ENCODE results near the gene CFAP57. TPM values are rescaled to one million over a fixed set of nuclear protein-coding genes. Genes with fewer than 3 reads are reported as not detected.

The CFAP57 gene
- total RNA-seq, 1 donor from 2014 or later = 0.24 TPM

GRCh38 chr1:43184995-43185394 lies 12.9 kb downstream of the CFAP57 start:
- Mint-ChIP-seq H3K9me3 (ENCODE audit: unreplicated experiment) (peaks cover 7% of the 10 kb centered on the region), H3K4me1 (ENCODE audit: unreplicated experiment) (no peaks in the 10 kb centered on the region), H3K27ac (ENCODE audit: unreplicated experiment) (no peak overlapping the region), H3K27me3 (ENCODE audit: unreplicated experiment) (no peaks in the 10 kb centered on the region), H3K4me3 (ENCODE audit: unreplicated experiment) (no peak overlapping the region), H3K36me3 (ENCODE audit: unreplicated experiment) (peaks cover 1% of the 10 kb centered on the region)
- TF ChIP-seq CTCF (IDR thresholded peaks at IDR 0.05) = no peak
- no peak for DNase-seq (ENCODE audit: extremely low spot score, unreplicated experiment)

- Mint-ChIP-seq H3K9me3 (ENCODE audit: unreplicated experiment) (peaks cover 14% of the 10 kb centered on the region), H3K4me1 (ENCODE audit: unreplicated experiment) (no peaks in the 10 kb centered on the region), H3K36me3 (ENCODE audit: unreplicated experiment) (peaks cover 4% of the 10 kb centered on the region), H3K27me3 (ENCODE audit: unreplicated experiment) (no peaks in the 10 kb centered on the region), H3K27ac (ENCODE audit: unreplicated experiment) (no peak overlapping the region), H3K4me3 (ENCODE audit: unreplicated experiment) (no peak overlapping the region)
- no peak for TF ChIP-seq CTCF (IDR thresholded peaks at IDR 0.05)
- DNase-seq (ENCODE audit: extremely low spot score, unreplicated experiment) = no peak
Observed at GRCh38 chr1:43188106-43188505, 16.0 kb downstream of the CFAP57 start.

- TF ChIP-seq CTCF (IDR thresholded peaks at IDR 0.05) = no peak
Observed at GRCh38 chr1:43194509-43194908, 22.4 kb downstream of the CFAP57 start.

GRCh38 chr1:43197343-43198127 lies 25.4 kb downstream of the CFAP57 start:
- Mint-ChIP-seq H3K27ac (ENCODE audit: unreplicated experiment) (no peak overlapping the region), H3K36me3 (ENCODE audit: unreplicated experiment) (peaks cover 2% of the 10 kb centered on the region), H3K9me3 (ENCODE audit: unreplicated experiment) (peaks cover 7% of the 10 kb centered on the region), H3K4me3 (ENCODE audit: unreplicated experiment) (no peak overlapping the region), H3K27me3 (ENCODE audit: unreplicated experiment) (no peaks in the 10 kb centered on the region), H3K4me1 (ENCODE audit: unreplicated experiment) (peaks cover 5% of the 10 kb centered on the region)
- no peak for TF ChIP-seq CTCF (IDR thresholded peaks at IDR 0.05)
- DNase-seq (ENCODE audit: extremely low spot score, unreplicated experiment) = no peak

More at GRCh38 chr1:43194509-43194908, 22.4 kb downstream of the CFAP57 start:
- H3K27me3 Mint-ChIP-seq (ENCODE audit: unreplicated experiment) = no peaks in the 10 kb centered on the region
- peaks cover 6% of the 10 kb centered on the region for H3K36me3 Mint-ChIP-seq (ENCODE audit: unreplicated experiment)
- H3K9me3 Mint-ChIP-seq (ENCODE audit: unreplicated experiment) = peaks cover 19% of the 10 kb centered on the region
- H3K27ac Mint-ChIP-seq (ENCODE audit: unreplicated experiment) = no peak overlapping the region
- no peak overlapping the region for H3K4me3 Mint-ChIP-seq (ENCODE audit: unreplicated experiment)
- DNase-seq (ENCODE audit: extremely low spot score, unreplicated experiment) = no peak
- H3K4me1 Mint-ChIP-seq (ENCODE audit: unreplicated experiment) = peaks cover 5% of the 10 kb centered on the region

- Mint-ChIP-seq H3K27me3 (ENCODE audit: unreplicated experiment) (no peaks in the 10 kb centered on the region), H3K9me3 (ENCODE audit: unreplicated experiment) (peaks cover 7% of the 10 kb centered on the region), H3K27ac (ENCODE audit: unreplicated experiment) (no peak overlapping the region), H3K36me3 (ENCODE audit: unreplicated experiment) (peaks cover 2% of the 10 kb centered on the region), H3K4me3 (ENCODE audit: unreplicated experiment) (no peak overlapping the region), H3K4me1 (ENCODE audit: unreplicated experiment) (peaks cover 7% of the 10 kb centered on the region)
- no peak for DNase-seq (ENCODE audit: extremely low spot score, unreplicated experiment)
- TF ChIP-seq CTCF (IDR thresholded peaks at IDR 0.05) = no peak
Observed at GRCh38 chr1:43199093-43199726, 27.1 kb downstream of the CFAP57 start.

All from osteocyte (in vitro differentiated cells).